ENCODE measurements around the gene MARCHF4. TPM values are rescaled to one million over a fixed set of nuclear protein-coding genes. Genes with fewer than 3 reads are reported as not detected.

MARCHF4 gene
- total RNA-seq, 2 donors from 2014 or later = 0.51 to 0.86 TPM

DNA sequence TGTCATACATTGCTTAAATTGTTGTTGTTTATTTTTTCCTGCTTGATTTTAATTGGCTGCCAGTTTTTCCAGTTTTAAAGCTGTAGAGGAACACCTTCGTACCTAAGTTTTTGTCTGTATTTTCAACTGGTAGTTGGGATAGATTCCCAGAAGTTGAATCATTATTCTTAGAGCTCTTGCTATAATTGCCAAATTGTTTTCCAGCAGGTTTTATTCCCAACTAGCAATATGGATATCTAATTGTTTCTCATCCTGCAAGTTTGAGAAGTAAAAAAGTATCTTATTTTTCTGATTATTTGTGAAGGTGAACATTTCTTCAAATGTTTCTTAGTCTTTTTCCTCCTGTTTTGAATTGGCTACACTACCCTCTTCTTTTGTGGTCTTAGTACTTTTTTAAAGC is 46.7 kb upstream of the MARCHF4 start:
- Histone ChIP-seq H3K4me1 (ENCODE audit: control insufficient read depth, insufficient read depth, low read length) (peaks cover 6% of the 10 kb centered on the region), H3K9ac (ENCODE audit: extremely low read depth, low read length, poor library complexity, severe bottlenecking) (no peak overlapping the region), H3K36me3 (ENCODE audit: control insufficient read depth, insufficient read depth, low read length) (peaks cover 80% of the 10 kb centered on the region), H3K4me3 (ENCODE audit: low read length) (no peak overlapping the region), H3K27me3 (ENCODE audit: control insufficient read depth, insufficient read depth, low read length, poor library complexity, severe bottlenecking) (no peaks in the 10 kb centered on the region), H3K9me3 (ENCODE audit: control insufficient read depth, low read length) (peaks cover 4% of the 10 kb centered on the region), H3K27ac (ENCODE audit: low read depth, low read length) (no peak overlapping the region)
- peaks cover 14% of the 10 kb centered on the region for H3K4me1 Mint-ChIP-seq
- DNase-seq = no peak
- H3K9me3 Mint-ChIP-seq = no peaks in the 10 kb centered on the region
- no peaks in the 10 kb centered on the region for H3K27me3 Mint-ChIP-seq (ENCODE audit: insufficient read depth)
- peaks cover 57% of the 10 kb centered on the region for H3K36me3 Mint-ChIP-seq (ENCODE audit: low read depth)
- H3K4me3 Mint-ChIP-seq = no peak overlapping the region
- H3K27ac Mint-ChIP-seq = no peak overlapping the region
- WGBS, 2 experiments (ENCODE audit: insufficient coverage in 1 of 2, insufficient read length in 1 of 2) = 100% methylated on average over 1 of the region's 1 CpG
- TF ChIP-seq, protein P1, sequence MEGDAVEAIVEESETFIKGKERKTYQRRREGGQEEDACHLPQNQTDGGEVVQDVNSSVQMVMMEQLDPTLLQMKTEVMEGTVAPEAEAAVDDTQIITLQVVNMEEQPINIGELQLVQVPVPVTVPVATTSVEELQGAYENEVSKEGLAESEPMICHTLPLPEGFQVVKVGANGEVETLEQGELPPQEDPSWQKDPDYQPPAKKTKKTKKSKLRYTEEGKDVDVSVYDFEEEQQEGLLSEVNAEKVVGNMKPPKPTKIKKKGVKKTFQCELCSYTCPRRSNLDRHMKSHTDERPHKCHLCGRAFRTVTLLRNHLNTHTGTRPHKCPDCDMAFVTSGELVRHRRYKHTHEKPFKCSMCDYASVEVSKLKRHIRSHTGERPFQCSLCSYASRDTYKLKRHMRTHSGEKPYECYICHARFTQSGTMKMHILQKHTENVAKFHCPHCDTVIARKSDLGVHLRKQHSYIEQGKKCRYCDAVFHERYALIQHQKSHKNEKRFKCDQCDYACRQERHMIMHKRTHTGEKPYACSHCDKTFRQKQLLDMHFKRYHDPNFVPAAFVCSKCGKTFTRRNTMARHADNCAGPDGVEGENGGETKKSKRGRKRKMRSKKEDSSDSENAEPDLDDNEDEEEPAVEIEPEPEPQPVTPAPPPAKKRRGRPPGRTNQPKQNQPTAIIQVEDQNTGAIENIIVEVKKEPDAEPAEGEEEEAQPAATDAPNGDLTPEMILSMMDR (conservative IDR thresholded peaks at IDR 0.05) = no peak

DNA sequence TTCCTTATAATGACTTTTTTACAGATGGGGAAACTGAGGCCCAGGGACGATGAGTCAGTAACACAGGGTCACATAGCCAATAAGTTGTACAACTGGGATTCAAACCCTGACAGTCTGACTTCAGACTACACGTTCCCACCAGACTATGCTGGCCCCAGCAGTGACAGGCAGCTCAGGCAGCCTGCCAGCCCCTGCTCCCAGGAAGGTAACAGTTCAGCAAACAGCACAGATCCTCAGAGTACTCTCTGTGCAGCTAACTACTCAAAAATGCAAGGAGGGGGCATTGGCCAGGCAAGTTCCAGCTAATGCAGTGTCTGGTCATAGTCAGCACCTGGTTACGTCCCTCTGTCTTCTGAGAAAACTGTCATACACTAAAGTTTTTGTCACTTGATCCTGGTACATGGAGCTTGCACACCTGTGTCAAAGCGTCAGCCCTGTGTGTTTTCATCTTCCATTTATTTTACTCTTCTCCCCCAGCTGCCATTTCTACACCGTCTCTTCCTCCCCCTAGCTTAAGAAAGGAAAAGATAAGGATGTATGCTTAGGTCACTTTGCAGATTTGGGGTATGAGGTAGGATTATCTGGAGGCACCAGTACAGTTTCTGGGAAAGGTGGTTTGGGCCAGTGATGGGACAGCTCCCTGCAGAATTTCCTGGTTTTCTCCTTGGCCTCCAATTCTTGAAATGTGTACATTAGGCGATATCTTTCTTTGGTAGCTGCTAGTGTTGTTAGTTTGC is 44.5 kb upstream of the MARCHF4 start:
- Mint-ChIP-seq H3K27ac (peak overlapping the region; percentile 4), H3K9me3 (no peaks in the 10 kb centered on the region), H3K27me3 (ENCODE audit: insufficient read depth) (no peaks in the 10 kb centered on the region), H3K36me3 (ENCODE audit: low read depth) (peaks cover 37% of the 10 kb centered on the region), H3K4me3 (no peak overlapping the region), H3K4me1 (peaks cover 17% of the 10 kb centered on the region)
- WGBS, 2 experiments (ENCODE audit: insufficient coverage in 1 of 2, insufficient read length in 1 of 2) = 93 to 95% methylated on average over 2 to 5 of the region's 6 CpGs
- no peak for DNase-seq
- Histone ChIP-seq H3K9me3 (ENCODE audit: control insufficient read depth, low read length) (no peaks in the 10 kb centered on the region), H3K36me3 (ENCODE audit: control insufficient read depth, insufficient read depth, low read length) (peaks cover 57% of the 10 kb centered on the region), H3K4me1 (ENCODE audit: control insufficient read depth, insufficient read depth, low read length) (peaks cover 6% of the 10 kb centered on the region), H3K4me3 (ENCODE audit: low read length) (no peak overlapping the region), H3K9ac (ENCODE audit: extremely low read depth, low read length, poor library complexity, severe bottlenecking) (no peak overlapping the region), H3K27ac (ENCODE audit: low read depth, low read length) (no peak overlapping the region), H3K27me3 (ENCODE audit: control insufficient read depth, insufficient read depth, low read length, poor library complexity, severe bottlenecking) (no peaks in the 10 kb centered on the region)
- TF ChIP-seq, protein P1 (conservative IDR thresholded peaks at IDR 0.05) = no peak

DNA sequence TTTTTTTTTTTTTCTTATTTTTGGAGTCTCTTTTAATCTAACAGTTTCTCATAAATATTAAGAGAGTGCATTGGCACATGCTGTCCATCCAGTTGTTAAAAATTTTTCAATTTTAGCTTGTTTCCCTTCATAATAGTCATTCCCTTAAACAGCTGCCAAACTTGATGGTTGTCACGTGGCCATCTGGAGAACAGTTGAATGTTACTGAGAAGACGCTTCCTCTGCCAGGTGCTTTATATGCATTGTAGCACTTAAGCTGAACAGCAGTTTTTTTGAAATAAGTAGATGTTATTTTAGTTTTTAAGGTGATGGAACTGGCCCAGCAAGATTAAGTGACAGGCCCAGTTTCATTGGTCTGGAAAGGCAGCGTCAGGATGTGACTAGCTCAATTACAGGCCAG is 43.3 kb upstream of the MARCHF4 start:
- peaks cover 28% of the 10 kb centered on the region for H3K36me3 Mint-ChIP-seq (ENCODE audit: low read depth)
- no peak for DNase-seq
- no peaks in the 10 kb centered on the region for H3K9me3 ChIP-seq (ENCODE audit: control insufficient read depth, low read length)
- no peaks in the 10 kb centered on the region for H3K27me3 Mint-ChIP-seq (ENCODE audit: insufficient read depth)
- 92 to 96% methylated on average over 3 of the region's 3 CpGs for WGBS, 2 experiments (ENCODE audit: insufficient coverage in 1 of 2, insufficient read length in 1 of 2)
- H3K4me3 ChIP-seq (ENCODE audit: low read length) = no peak overlapping the region
- no peak overlapping the region for H3K9ac ChIP-seq (ENCODE audit: extremely low read depth, low read length, poor library complexity, severe bottlenecking)
- H3K27ac Mint-ChIP-seq = no peak overlapping the region
- H3K4me1 ChIP-seq (ENCODE audit: control insufficient read depth, insufficient read depth, low read length) = peaks cover 6% of the 10 kb centered on the region
- H3K27ac ChIP-seq (ENCODE audit: low read depth, low read length) = no peak overlapping the region
- H3K36me3 ChIP-seq (ENCODE audit: control insufficient read depth, insufficient read depth, low read length) = peaks cover 45% of the 10 kb centered on the region
- H3K27me3 ChIP-seq (ENCODE audit: control insufficient read depth, insufficient read depth, low read length, poor library complexity, severe bottlenecking) = no peaks in the 10 kb centered on the region
- no peaks in the 10 kb centered on the region for H3K9me3 Mint-ChIP-seq
- TF ChIP-seq, protein P1 (conservative IDR thresholded peaks at IDR 0.05) = no peak
- no peak overlapping the region for H3K4me3 Mint-ChIP-seq
- peaks cover 20% of the 10 kb centered on the region for H3K4me1 Mint-ChIP-seq

Measured in endodermal cell (in vitro differentiated cells).